Activated naive CD4-positive, alpha-beta T cell treated with Interleukin-2 at 50 U/mL for 16 hours (primary cell): ENCODE data around the gene PSMD7.

Source experiments
- DNase-seq: peaks from one replicate; pipeline ENCODE4 v3.0.0-alpha.2; 2020

The PSMD7 gene

GRCh38 chr16:74296432-74297144 is at the start of gene PSMD7:
Gene PSMD7 (plus strand): TSS chr16:74296814. CDS start chr16:74296915, 101 bp downstream.
- peak; percentile 91 for DNase-seq

DNA sequence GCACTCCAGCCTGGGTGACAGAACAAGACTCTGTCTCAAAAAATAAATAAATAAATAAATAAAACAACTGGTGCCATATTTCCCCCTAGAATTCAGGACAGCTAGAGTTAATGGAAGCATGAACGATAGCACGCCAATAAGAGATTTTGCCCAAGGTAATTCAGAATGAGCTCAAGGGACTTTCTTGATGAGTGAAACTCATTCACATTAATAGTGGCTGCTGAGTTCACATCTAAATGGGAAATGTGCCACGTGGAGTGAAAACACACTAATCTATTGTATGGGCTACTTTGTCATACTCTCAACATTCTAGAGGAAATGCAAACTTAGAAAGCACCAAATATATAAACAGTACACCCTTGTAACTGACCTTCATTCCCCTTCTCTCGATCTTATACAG is 47.4 kb upstream of the PSMD7 start:
- no peak for DNase-seq

DNA sequence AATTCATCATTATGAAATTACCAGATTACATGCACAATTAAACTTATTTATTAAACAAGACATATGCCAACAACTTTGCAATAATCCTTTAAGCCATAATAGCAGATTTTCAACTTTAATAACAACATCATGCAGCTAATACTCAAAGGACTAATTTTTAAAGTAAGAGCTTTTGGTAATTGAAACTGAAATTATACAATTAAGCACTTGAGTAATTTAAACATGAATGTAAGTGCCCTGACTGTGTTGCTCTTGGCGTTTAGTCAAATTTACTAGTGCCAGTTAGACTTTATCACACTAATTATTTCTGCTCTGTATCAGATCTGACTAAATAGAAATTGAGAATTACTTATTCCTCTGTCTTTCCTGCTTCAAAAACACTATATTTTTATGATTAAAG is 46.8 kb upstream of the PSMD7 start:
- no peak for DNase-seq

DNA sequence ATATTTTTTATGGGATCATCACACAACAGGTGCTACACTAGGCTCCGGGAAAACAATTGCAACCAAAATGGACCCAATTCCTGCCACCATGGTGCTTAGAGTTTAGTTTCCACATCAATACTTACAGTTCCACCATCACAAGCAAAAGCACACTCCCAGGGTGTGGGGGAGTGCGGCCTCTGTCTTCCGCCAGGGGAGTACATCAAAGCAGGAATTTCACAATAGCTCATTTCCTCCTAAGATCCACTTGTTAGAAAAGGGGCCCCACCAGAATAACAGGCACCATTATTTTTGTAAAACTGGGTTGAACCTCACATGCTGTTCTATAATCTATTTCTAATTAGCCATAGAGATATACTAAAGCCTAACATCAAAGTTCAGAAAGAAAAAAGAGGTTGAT is 44.3 kb upstream of the PSMD7 start:
- DNase-seq = no peak

GRCh38 chr16:74253161-74253938 is 43.3 kb upstream of the PSMD7 start:
- DNase-seq = no peak

GRCh38 chr16:74257061-74257460 is 39.6 kb upstream of the PSMD7 start:
- no peak for DNase-seq

GRCh38 chr16:74261068-74261467 is 35.5 kb upstream of the PSMD7 start:
- no peak for DNase-seq

- no peak for DNase-seq
These were observed 31.8 kb upstream of the PSMD7 start for GRCh38 chr16:74264811-74265210.

GRCh38 chr16:74268372-74268782 is 28.2 kb upstream of the PSMD7 start:
- DNase-seq = no peak

DNA sequence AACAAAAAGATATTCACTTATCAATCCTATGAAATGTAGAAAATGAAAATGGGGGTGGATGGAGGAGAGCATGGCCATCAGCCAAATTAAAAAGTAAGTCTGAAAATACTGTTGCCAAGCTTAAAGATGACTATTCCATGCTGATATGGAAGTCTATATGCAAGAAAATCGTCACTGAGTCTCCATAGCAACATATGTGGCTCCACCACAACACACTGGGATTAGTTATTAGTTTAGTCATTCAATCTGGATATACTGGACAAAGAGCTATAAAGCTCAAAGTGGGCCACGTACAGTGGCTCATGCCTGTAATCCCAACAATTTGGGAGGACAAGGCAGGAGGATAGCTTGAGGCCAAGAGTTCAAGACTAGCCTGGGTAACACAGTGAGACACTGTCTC is 24.7 kb upstream of the PSMD7 start:
- DNase-seq = no peak

- DNase-seq = no peak
These were observed 21.5 kb upstream of the PSMD7 start for GRCh38 chr16:74275031-74275636.

DNA sequence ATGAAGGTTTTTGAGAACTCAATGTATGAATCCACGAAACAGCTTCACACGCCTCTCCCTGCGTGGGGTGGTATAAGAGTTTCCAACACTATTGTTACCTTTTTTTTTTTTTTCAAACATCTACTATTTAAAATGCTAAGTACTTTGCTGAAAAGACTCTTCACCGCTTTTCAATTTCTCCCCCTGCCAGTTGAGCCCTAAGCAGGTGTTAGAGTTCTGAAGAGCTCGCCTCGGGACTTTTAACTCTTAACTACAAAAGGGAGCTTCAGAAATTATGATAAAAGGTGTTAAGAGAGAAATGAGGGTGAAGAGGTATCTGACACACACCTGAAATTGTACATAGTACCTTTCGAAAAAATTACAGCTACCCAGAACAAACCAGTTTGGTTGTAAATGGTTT is 20.9 kb upstream of the PSMD7 start:
- no peak for DNase-seq

DNA sequence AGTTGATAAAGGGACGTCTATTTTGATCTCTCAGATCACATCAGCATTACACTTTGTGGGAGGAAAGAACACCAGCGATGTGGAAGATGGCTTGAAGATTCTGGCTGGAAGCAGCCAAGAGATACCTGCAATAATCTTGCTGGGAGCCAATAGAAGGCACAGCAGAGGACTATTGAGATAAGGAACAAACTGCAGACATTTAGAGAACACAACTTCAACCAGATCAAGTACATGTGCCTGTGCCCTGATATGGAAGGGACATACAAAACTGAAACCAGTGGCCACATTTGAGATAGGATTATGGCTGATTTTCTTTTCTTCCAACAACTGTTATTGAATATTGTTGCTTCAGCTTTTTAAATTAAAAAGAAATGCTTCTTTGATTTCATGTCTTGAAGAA is 18.6 kb upstream of the PSMD7 start:
- no peak for DNase-seq

GRCh38 chr16:74279266-74279665 is 17.3 kb upstream of the PSMD7 start:
- no peak for DNase-seq

DNA sequence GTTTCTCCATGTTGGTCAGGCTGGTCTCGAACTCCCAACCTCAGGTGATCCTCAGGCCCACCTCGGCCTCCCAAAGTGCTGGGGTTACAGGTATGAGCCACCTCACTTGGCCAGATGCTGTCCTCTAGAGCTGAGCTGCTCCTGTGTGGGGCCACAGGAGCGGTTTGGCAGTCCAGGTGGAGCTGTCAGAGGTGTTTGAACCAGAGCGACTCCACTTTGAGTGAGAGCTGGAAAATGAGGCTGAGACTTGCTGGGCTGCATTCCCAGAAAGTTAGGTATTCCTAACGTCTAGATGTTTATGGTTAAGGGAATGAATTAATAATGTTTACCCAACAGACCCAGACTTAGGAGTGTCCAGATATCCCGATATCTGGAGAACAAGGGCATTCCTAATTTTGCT is 16.8 kb upstream of the PSMD7 start:
- no peak for DNase-seq

DNA sequence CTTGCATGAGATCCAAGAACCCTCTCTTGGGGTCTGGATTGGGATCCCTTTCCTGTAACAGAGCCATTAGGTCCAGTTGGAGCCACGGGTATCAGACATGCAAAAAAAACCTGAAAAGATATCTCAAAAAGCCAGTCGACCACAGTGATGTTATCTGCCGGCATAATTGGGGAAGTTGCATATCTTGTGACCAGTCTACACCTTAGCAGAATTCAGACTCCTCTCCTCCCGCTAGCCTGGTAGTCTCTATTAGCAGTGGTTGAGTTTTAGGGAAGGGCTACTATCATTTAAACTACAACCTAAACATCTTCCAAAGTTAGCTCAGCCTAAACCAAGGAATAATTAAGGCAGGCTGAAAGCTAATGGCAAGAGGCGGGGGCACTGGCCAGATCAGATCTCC is 16.2 kb upstream of the PSMD7 start:
- DNase-seq = no peak

DNA sequence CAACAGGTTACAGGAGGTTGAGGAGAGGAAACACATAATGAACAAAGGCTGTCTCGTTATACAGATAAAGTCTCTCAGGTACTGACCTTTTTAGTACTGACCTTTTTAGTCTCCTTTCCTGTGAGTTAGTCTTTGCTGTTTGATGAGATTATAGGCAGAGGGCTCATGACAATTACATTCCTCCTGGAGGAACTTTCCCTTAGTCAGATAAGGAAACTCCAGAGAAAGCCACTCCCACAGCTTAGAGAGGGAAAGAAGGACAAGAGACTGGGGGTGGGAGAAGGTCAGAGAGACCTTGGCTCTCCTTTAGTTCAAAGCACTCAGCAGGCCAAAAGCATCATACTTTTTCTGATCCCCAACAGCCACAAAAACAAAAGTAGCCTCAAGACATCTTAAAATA is 15.3 kb upstream of the PSMD7 start:
- DNase-seq = no peak

- no peak for DNase-seq
These were observed 12.9 kb upstream of the PSMD7 start for GRCh38 chr16:74283716-74284115.

DNA sequence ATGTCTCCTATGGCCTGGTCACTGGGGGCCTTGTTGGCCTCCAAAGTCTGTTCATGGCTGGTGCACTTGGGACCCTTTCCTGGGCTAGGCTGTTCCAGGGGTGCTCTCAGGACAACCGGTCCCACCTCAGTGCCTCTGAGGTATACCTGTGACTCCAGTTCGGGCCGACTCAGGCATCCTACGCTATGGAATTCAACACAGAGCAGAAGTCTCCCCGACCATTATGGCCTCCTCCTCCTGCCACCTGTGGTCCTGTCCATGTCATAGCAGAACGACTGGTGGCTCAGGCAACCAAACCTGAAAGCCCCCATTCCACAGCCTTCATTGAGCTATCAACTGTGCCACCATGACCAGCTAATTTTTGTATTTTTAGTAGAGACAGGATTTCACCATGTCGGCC is 8.5 kb upstream of the PSMD7 start:
- no peak for DNase-seq

GRCh38 chr16:74290356-74290755 is 6.3 kb upstream of the PSMD7 start:
- DNase-seq = no peak

- no peak for DNase-seq
These were observed 5.4 kb upstream of the PSMD7 start for GRCh38 chr16:74291176-74291575.

- DNase-seq = no peak
These were observed 4.9 kb upstream of the PSMD7 start for GRCh38 chr16:74291577-74292208.

GRCh38 chr16:74296104-74296431 is 546 bp upstream of the PSMD7 start:
- DNase-seq = no peak

GRCh38 chr16:74297145-74297665 is 591 bp downstream of the PSMD7 start:
- DNase-seq = peak; percentile 56
